ENCODE results near the gene SMOC2.

- TF ChIP-seq, protein P1, sequence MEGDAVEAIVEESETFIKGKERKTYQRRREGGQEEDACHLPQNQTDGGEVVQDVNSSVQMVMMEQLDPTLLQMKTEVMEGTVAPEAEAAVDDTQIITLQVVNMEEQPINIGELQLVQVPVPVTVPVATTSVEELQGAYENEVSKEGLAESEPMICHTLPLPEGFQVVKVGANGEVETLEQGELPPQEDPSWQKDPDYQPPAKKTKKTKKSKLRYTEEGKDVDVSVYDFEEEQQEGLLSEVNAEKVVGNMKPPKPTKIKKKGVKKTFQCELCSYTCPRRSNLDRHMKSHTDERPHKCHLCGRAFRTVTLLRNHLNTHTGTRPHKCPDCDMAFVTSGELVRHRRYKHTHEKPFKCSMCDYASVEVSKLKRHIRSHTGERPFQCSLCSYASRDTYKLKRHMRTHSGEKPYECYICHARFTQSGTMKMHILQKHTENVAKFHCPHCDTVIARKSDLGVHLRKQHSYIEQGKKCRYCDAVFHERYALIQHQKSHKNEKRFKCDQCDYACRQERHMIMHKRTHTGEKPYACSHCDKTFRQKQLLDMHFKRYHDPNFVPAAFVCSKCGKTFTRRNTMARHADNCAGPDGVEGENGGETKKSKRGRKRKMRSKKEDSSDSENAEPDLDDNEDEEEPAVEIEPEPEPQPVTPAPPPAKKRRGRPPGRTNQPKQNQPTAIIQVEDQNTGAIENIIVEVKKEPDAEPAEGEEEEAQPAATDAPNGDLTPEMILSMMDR (optimal IDR thresholded peaks at IDR 0.05 in 1 of 3, IDR thresholded peaks at IDR 0.05 in 1 of 3, conservative IDR thresholded peaks at IDR 0.05 in 1 of 3; ENCODE audit: extremely low read depth in 1 of 3, insufficient read depth in 2 of 3, low read length in 3 of 3) = no peak
- TF ChIP-seq EZH2 (IDR thresholded peaks at IDR 0.05; ENCODE audit: low read length) = no peak
Observed at GRCh38 chr6:168681748-168682147, 240.8 kb downstream of the SMOC2 start.
